ENCODE data around the gene DPY19L3.

- TF ChIP-seq CTCF (conservative IDR thresholded peaks at IDR 0.05) (no peak), ZFX (IDR thresholded peaks at IDR 0.05) (no peak)
Measured at GRCh38 chr19:32372726-32373517, 32.6 kb upstream of the DPY19L3 start.

All from C4-2B (cell line).